ENCODE results near the gene GAD1.

GAD1 gene

DNA sequence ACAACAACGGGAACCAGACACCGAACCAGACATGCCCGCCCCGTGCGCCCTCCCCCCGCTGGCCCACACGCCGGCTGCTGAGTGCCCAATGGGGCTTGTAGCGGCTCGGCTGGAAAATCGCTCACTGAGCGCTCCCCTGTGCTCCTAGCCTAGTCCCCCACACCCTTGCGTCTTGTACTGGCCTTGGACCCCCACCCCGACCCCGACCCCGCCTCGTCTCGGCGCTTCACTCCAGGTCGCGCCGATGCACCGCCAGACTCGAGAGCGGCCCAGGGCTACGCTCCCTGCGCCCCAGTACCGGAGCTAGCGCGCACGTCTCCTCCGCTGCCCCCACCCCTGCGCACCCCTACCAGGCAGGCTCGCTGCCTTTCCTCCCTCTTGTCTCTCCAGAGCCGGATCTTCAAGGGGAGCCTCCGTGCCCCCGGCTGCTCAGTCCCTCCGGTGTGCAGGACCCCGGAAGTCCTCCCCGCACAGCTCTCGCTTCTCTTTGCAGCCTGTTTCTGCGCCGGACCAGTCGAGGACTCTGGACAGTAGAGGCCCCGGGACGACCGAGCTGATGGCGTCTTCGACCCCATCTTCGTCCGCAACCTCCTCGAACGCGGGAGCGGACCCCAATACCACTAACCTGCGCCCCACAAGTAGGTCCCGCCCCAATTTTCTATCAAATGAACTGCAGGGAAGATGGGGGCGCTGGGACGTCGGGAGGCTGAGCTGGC, 1.5 kb downstream of the GAD1 start:
- DNase-seq = peak; percentile 24

DNA sequence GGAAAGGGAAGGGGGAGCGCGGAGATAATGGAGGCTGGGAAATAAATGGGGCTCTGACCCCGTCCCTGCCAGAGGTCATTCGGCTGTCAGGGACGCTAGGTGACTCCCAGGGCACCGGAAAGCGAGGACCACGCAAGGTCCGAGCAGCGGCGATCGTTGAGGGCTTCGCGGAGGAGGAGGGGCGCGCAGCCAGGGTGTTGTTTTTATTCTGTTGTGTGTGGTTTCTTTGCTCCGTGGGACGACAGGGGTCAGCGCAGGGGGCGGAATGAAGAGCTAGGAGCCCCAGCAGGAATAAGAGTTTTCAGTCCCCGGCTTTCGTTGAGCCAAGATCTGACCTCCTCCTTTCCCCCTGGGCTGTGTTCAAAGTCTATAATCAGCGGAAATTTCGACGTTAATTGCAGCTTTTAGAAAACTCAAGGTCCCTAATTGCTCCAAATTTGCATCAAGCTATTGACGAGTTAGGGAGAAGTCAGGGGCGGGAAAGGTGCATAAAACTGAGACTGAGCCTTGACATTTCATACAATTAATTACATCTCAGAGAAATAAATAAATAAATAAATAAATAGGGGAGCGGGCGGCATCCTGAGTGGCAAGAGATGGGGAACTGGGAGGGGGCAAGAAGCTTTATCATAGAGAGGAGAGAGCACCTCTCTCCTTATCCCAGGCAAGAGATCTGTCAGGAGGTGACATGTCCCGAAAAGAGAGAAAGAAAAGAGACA, 2.2 kb downstream of the GAD1 start:
- no peak for DNase-seq

DNA sequence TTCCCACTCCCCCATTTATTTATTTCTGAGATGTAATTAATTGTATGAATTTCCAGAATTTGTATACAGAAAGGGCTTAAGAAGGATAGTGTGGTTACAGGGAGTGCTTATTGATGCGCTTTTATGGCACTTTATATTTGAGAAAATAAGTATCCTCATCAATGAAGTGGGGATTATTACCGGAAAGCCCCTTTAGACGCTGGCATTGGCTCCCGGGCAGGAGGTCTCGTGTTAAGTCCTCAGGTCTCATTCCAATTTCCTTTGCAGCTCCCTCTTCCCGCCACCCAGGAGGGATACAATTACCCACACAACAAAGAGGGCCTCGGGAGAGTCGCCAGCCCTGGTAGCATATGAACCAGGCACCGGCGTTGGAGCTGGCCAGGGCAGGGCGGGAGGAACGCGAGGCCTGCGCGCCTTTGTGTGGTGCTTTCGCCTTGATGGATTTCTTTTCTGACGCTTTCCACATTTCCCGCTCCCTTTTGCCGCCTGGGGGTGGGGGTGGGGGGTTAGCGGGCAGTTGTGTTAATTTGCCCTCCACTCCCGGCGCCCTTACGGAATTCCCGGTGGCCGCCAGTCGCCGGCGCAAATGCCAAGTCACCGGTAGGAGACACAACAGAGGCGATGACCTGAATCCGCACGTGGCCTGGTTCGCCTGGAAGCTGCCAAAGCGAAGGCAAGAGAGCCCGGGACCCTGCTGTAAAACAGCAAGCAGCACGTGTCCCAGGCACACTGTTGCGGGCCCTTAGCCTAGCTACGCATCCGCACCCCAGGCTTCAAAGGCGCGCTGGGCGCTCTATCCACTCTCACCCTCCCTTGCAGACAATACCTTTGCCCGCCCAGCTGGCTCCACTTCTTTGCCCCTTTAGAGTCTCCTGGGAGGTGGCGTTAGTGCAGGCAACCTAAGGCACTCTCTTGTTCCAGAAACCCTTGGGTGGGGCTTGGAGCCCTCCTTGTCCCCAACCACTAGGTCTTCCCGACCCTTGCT, 3.3 kb downstream of the GAD1 start:
- no peak for DNase-seq

DNA sequence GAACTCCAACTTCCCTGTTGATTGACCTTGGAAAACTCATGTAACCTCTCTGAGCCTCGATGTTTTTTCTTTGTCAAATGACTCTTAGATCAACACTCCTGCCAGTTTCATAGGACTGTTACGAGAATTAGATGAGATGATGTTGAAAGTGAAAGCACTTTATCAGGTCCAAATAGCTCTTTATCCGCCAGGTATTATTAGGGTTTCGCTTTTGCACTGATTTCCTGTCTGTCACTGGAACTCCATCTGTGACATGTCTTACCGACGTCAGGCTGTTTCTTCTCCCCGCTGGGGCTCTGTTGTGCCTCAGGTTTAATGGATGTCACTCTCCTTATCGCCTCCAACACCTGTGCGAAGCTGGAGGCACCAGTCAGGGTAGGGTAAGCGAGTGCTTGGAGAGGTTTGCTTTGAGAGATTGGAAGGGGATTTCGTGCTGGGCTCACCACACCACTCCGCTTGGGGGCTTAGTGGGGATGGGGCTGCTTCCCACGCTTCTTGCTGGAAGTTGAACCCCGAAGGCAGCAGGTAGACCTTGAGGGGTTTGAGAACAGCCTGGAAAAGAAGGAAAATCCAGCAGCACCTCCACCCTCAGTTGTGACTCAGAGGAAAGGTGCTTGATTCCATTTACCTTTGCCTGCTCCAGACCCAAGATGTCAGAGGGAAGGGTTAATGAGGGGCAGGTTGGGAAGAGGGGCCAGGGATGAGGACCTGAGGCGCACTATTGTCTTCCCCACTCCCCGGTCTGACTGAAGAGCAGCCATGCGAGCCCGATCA, 4.3 kb downstream of the GAD1 start:
- DNase-seq = no peak

DNA sequence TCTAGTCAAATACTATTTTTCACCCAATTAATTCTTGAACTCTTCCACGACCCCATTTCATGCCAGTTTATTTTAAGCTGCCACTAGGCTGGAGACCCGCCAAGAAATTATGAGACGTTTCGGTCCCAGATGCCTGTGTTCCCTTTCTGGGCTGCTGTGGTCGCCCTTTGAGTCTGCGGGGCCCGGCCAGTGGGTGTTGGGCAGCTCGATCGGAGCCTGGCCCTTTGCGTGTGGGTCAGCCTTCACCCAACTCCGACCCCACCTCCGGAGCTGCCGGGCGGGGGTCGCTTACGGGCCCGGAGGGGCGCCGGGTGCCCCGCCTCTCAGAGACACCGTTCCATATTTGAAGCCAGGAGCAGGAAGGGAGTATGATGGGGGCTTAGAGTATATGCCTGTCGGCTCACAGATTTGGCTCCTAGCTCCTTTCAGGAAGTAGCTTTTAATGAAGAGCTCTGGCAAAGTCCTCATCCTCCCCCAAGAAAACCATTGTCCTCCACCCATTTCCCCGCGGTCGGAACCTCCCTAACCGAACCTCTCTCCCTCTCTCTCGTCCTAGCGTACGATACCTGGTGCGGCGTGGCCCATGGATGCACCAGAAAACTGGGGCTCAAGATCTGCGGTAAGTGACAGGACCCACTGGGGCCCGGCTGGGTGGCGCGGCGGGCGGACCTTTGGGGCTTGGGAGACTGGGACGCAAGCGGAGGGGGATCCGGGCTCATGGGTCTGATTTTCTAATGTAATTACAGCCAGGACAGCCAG, 5.0 kb downstream of the GAD1 start:
- DNase-seq = no peak

DNA sequence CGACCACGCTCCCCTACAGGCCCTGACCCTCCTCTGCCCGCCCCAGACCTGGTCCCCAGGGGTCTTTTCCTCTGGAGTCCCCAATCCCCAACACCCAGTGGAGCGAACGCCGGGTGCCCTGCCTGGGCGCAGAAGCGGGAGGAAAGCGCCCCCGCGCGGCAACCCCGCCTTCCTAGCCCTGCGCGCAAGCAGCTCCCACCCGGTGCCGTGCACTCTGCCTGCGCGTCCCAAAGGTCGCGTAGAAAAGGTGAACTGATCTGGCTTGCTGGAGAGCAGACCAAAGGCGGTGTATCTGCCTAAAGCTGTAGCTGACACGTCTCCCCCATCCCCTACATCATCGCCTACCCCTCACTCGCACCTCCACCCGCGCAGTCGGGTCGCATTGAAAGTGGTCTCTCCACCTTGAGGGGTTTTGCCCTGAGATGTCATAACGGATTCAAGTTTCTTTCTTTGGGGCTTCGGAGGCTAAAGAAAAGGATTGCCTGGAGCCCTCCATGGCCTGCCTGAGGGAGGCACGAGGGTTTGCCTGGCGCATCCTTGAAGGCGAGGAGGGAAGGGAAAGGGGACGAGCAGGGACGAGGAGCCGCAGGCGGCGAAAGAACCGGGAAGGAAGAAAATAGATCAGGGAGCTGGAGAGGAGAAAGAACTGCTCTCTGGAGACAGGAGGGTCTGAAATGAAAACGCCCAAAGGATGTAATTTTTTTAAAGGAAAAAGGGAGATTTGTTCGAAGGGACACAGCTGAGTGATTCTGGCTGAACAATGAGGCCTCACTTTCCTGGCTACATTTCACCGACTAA, 5.8 kb downstream of the GAD1 start:
- no peak for DNase-seq

DNA sequence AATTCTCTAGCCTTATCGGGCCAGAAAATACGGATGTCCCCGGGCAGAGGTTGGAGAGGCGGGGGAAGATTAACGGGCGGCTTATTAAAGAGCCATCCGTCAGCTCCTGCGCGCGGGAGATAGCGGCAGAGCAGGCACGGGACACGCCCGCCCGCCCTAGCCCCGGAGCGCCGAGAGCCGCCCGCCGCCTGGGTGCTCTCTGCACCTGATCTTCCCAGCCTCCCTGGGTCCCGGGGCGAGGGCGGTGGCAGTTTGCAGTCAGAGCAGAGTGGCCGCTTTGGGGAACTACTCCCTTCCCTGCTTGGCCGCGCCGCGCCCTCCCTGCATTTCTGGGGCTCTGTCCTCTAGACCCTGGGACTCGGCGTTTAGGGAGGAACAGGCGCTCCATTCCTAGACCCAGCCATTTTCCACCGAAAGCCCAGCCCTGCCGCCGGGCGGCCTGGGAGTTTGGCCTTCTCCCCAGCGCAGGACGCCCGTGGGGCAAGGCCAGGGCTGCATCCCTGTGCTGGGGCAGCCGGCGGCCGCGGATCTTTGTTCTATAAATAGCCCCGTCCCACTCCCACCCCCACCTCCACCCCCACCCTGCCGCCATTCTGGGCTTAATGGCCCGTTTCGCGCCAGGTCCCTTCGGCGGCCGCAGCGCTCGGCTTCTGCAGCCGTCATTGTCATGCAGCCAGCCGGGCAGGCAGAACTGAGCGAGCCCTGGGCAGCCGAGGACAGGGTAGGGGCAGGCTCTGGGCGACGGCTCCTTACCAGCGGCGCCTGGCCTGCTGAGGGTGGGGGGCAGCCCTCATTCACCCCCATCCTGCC, 6.6 kb downstream of the GAD1 start:
- no peak for DNase-seq

DNA sequence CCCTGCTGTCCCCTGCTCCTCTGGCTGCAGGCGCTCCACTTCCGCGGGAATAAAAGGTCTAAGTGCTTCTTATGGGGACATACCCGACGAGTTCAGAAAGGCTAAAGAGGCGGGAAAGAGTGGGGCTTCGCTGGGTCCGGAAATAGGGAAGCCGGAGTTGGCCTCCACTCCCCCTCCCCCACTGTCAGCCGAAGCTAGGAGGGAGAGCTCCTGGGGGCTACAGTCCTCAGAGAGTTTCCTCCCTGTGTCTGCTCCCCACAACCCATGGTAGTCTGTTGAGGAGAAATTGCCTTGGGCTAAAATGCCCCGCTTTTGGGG, 7.2 kb downstream of the GAD1 start:
- no peak for DNase-seq

DNA sequence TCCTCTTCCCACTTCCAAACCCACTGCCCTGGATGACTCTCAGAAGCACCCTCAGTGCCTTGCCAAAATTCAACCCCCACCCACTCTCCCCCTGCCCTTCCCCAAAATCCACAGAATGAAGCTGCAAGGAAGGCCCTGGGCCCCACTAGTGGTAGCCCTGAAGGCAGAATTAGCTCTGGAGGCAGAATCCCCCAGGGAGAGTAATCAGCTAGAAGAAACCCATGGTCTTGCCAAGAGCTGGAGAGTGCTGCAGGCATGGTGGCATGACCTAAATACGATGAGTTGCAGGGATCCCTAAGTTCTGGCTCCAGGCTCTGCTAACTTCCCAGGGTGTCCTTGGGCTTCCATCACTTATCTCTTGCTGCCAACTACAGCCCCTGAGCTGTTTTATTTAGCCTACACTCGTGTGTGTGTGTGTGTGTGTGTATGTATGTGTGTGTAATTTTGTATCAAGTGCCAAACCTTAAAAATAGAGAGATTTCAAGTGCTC, 7.9 kb downstream of the GAD1 start:
- no peak for DNase-seq

DNA sequence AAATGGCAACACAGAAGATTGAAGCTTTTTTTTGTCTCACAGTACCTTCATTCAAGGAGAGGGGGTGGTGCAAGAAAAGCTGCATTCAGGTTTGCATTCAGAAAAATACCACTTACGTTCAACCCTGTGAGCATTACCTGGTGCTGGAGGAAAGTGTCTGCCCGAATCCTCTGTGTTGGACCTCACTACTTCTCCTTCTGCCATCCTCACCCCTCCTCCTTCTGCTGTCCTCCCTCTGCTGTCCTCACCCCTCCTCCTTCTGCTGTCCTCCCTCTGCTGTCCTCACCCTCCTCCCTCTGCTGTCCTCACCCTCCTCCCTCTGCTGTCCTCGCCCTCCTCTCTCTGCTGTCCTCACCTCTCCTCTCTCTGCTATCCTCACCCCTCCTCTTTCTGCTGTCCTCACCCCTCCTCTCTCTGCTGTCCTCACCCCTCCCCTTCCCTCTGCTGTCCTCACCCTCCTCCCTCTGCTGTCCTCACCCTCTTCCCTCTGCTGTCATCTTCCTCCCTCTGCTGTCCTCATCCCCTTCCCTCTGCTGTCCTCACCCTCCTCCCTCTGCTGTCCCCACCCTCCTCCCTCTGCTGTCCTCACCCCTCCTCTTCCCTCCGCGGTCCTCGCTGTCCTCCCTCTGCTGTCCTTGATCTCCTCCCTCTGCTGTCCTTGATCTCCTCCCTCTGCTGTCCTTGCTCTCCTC, 11.3 kb downstream of the GAD1 start:
- DNase-seq = no peak

DNA sequence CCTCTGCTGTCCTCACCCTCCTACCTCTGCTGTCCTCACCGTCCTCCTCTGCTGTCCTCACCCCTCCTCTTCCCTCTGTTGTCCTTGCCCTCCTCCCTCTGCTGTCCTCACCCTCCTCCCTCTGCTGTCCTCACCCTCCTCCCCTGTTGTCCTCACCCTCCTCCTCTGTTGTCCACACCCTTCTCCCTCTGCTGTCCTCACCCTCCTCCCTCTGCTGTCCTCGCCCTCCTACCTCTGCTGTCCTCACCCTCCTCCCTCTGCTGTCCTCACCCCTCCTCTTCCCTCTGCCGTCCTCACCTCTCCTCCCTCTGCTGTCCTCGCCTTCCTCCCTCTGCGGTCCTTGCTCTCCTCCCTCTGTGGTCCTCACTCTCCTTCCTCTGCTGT, 11.8 kb downstream of the GAD1 start:
- DNase-seq = no peak

DNA sequence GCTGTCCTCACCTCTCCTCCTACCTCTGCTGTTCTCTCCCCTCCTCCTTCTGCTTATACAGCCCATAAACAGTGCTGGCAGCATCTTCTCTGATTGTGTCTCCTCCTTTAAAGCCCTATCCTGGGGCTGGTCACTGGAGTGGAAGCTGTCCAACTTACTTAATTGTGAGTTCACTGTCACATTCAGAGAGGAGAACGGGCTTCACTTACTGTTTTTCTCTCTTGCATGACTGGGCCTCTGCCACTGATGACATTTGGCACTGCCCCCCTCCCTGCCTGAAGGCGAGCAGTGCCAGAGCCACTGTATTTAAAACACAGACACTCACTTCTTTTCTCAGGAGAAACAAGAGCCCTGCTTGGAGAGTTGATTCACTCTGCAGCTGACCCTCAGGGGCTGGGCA, 12.3 kb downstream of the GAD1 start:
- DNase-seq = no peak

DNA sequence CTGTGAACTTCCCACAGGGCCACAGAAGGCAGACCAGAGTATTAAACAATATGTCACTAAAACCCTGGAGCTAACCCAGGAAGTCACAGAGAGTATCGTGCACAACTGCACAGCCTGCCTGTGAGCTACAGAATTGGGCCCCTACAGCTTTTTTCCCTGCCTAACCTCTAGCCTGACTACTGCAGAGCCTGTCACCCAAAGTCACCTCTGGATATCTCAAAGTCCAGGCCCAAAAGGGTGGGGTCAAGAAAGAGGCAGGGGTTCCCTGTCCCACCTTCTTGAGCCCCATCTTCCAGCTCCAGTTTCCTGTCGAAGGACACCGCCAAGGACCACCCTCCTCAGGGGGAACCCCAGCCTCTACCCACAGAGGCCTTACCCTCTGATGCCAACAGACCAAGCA, 13.5 kb downstream of the GAD1 start:
- no peak for DNase-seq

DNA sequence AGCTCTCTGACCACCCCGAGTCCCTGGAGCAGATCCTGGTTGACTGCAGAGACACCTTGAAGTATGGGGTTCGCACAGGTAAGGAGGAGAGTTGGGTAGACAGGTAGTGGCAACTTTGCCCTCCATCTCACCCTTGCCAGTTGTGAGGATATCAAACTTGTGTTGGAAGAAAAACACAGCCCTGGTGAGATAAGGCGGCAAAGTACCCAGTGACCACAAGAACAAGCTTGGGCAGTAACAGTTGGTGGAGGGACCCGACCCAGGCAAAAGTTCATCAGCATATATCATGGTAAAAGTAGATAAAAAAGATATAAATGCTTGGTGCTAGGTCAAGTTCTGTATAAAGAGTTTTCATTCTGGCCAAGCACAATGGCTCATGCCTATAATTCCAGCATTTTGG, 14.4 kb downstream of the GAD1 start:
- no peak for DNase-seq

DNA sequence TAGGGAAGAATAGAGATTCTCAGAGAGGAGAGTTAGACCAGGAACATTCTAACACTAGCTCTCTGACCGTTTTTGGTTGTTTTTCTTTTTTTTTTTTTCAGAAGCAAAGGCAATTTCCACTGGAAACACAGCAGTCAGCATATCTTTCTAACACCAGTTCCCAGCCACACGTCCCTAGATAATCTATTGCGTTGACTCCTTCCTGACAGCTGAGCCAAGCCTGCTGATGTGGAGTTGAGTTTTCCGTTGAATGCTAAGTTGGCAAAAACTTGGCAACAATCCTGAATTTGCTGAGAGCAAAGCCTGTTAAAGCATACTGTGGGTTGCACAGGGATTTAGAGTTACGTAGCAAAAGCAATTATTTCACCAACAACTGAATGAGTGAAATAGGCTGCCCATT, 19.3 kb downstream of the GAD1 start:
- DNase-seq = no peak

DNA sequence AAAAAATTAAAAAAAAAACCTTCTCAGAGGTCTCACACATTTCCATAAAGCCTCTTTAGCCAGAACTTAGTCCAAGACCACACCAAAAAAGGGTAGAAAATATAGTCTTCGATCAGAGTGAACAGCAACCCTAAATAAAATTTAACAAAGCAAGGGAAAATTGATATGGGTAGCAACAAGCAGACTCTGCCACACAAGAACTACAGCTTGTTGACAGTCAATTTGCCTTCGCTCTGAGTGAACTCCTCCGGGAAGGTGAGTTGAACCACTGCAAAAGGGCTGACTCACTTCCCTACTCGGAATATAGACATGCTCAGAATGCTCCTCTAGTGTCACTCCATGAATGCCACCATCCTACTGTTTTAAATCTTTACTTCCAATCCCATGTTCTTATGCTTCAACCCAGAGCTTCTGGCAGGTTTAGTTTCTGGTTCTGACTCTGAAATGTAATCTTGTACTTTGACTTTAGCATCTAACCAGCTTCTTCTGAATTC, 24.1 kb downstream of the GAD1 start:
- DNase-seq = no peak

DNA sequence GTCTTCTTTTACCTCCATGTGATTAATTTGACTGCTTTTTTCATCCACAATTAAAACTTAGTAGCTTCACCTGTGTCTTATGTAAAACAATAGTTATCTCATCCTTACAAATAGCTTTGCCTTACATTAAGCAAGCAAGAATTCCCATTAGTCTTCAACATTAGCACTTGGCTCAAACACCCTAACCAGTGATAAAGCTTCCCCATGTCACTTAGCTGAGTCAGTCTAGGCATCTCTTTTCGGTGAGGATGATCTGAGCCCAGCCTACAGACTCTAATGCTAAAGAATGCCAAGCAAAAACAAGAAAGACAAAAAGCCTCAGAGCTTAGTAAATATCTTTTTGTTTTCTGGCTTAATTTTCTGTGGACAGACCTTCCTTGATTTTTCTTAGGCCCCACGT, 26.1 kb downstream of the GAD1 start:
- no peak for DNase-seq

DNA sequence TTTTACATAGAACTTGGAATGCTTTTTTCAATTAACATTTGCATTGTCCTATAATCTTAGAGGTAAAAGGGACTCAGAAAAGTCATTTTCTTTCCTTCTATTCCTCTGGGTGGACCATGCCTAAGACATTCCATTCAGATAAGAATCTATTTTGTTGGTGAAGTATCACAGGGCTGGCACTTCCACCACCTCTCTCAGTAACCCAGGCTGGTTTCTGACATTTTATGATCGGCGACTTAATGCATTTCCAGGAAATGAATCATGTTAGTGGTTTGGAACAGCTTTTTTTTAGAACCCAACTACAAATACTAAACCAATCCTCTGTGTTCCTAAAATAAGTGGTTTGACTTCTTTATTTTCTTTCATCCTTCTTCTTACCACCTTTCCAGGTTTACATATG, 27.0 kb downstream of the GAD1 start:
- no peak for DNase-seq

DNA sequence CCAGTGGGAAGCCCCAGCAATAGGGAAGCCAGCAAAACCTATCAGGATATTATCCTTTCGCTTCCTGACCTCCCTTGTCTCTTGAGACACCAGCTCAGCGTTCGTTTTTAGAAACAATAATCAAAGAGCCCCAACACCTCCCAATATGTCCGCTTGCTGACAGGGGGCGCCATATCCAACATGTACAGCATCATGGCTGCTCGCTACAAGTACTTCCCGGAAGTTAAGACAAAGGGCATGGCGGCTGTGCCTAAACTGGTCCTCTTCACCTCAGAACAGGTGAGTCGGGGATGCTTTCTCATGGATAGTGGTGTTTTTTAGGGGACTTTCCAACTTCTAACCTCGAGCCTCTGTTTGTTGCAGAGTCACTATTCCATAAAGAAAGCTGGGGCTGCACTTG, 28.7 kb downstream of the GAD1 start:
- DNase-seq = no peak

DNA sequence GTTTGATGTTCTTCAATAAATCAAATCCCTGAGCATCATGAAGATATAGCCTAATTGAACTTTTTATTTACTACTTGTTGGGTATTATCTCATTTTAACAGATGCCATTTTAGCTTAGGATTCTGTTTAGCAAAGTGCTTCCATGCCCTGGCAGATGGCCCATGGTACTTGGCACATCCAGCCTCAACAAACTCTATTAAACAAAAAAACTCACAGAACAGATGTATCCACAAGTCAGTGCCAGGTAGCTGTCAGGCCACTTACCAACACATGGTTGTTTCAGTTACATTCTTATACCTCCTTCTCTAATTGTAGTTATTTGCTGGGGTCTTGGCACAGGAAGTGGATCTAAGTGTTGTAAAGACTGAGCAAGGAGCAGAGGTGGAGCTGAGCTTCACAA, 29.6 kb downstream of the GAD1 start:
- no peak for DNase-seq

Measured in DMS79 treated with DMSO at 0.1 percent for 48 hours (cell line).